DMS 273 (cell line): ENCODE results near the gene COG5.
"Not testable (repeated sequence)": the region's sequence is repeated elsewhere in the genome, so short reads cannot be mapped to it uniquely, and the experiment has no call there.

ENCODE experiments used
- DNase-seq: peaks from one replicate; lab custom pipeline; 2025; ENCODE audit not compliant: unreplicated experiment; lab: John Stamatoyannopoulos, UW

The COG5 gene

DNA sequence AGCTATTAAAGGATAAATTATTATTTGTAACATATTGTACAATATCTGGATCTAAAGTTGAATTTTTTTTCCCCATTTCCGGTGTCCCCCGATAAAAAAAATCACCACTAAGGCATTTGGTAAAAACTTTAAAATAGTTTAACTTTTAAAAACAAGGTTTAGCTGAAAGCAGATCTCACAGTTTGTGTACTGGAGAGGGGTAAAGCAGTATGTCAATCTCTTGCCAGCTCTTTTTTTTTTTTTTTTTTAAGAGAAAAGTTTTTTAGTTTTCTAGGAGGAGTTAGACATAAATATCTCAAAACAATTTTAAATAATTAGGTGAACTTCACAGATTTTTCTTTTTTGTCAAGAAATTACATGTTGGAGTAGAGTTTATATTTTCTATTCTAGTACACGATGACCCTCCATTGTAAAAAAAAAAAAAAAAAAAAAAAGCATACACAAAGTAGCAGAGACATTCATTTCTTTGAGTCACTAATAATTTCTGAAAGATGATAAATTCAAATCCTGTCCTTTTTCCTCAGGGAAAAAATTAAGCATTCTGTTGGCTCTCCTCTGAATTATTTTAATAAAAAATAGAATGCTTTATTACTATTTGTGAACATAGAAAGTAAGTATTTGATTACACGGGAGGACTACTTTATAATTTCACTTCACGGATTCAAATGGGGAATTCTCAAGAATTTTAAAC lies 396.8 kb downstream of the COG5 start:
- DNase-seq: no peak

GRCh38 chr7:107165341-107165740 lies 398.4 kb downstream of the COG5 start:
- DNase-seq: no peak

GRCh38 chr7:107164092-107164491 lies 399.6 kb downstream of the COG5 start:
- DNase-seq: no peak

DNA sequence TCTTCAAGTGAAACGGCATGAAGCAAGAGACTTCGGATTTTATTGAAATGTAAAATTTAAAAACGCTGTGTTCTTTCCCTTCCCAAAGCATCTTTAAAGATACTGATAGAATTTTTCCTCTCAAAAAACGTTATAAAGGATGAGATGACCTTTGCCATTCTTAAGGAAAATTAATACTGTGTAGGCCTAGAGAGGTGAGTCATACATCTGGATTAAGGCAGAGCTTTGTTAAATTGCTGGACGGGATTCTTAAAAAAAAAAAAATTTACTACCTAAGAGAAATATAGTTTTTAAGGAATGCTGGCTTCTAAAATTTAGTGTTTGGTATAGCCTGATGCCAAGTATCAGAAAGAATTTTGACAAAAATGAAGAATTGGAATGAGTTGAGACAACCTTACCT lies 401.2 kb downstream of the COG5 start:
- DNase-seq: no peak

DNA sequence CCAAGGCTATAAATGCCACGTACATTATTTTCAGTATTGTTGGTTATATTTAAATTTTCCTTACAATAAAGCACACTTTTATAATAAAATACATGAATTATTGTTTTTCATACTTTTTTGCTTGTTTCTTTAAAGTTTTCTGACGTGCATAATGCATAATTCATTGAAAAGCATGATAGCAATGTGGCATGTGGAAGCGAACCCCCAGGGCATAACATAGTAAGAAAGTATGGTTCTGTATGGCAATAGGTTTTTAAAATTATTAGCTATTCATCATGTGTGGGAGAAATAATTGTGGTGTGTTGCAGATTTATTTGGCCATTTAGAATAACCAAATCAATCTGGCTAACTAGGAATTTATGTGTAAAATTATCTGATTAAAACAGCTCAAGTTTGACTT lies 402.3 kb downstream of the COG5 start:
- no peak for DNase-seq

GRCh38 chr7:107160389-107160788 lies 403.3 kb downstream of the COG5 start:
- no peak for DNase-seq

DNA sequence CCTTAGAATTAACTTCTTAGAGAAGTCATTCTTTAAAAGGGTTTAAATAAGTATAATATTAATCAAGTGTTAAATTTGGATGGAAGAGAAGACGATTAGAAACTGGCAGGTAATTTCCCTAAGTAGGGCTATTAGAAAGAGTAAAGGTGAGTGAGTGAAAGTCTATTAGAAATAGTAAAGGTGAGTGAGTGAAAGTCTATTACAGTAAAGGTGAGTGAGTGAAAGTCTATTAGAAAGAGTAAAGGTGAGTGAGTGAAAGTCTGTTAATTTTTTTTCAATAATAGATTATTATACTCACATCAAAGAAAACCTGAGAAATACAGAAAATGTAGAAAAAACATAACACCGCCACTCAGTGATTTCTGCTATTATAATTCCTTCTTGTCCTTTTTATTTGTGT lies 405.7 kb downstream of the COG5 start:
- no peak for DNase-seq

DNA sequence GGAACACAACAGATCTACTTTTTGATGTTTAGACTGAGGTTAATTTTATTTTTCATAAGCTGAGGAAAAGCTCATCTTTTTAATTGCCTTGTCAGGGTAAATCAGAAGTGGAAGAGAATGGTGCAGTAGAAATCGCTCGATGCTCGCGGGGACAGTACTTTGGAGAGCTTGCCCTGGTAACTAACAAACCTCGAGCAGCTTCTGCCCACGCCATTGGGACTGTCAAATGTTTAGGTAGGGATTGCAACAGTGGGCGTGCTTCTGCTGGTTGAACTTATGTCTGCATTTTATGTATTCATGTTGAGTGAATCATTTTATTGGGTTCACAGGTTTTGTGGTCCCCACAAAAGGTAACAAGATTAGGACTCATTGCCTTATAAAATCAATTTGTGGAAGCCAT lies 406.6 kb downstream of the COG5 start:
- no peak for DNase-seq

GRCh38 chr7:107155726-107156125 lies 408.0 kb downstream of the COG5 start:
- DNase-seq: not testable (repeated sequence)

GRCh38 chr7:107154826-107155225 lies 408.9 kb downstream of the COG5 start:
- no peak for DNase-seq

DNA sequence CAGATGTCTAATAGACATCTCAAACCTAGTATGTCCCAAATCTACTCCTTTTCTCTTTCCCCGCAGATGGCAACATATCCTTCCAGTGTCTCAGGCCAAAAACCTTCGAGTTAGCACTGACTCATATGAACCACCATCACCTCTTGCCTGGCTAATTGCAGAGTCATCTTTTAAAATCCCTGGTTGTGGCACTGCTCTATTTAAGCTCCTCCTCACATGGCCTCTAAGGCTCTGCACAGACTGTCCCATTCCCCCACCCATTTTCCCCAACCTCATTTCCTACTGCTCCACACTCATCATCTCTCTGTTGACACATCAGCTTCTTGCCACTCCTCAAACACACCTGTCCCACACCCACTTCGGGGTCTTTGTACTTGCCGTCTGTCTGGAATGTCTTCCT lies 411.7 kb downstream of the COG5 start:
- no peak for DNase-seq
